RPMI8226 (cell line): ENCODE data around the gene SRGAP3.

Source experiments
- DNase-seq: peaks from one replicate; pipeline ENCODE4 v3.0.0-alpha.2; 2015

Gene SRGAP3

DNA sequence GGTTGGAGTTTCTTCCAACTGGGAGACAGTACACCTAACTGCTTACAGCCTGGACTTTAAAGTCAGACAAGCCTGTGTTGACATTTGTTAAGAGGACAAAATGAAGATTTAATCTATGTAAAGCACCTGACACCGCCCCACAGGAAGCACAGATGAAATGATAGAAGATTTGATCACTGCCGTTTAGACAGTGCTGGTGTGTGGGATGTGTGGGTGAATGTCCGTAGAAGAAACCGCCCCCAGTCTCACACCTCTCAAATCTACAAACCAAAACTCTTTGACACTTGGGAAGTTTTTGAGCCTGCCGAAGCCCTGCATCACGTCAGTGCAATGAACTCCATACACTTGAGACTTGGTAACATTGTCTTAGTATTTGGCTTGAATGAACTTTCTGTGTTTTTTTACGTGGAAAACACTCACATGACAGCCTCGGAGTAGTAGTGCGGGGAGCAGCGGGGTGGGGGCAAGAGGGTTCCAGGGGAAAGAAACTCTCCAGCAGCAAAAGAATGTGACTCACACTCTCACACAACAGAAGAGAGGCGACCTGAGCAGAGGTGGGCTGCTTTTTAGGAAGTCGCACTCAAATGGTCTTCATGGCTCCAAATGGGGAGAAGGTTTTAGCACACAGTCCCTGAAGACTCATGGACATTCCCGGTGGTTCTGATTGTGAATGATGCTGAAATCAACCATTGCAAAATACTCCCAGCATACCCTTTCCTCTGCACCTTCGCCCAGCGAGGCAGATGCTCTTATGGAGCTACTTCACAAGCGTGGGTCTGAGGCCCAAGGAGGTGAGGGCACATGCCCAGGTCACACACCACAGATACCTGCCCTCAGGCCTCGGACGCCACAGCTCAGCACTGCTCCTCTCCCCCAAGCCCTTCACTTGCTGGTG is 79.2 kb downstream of the SRGAP3 start:
- no peak for DNase-seq

DNA sequence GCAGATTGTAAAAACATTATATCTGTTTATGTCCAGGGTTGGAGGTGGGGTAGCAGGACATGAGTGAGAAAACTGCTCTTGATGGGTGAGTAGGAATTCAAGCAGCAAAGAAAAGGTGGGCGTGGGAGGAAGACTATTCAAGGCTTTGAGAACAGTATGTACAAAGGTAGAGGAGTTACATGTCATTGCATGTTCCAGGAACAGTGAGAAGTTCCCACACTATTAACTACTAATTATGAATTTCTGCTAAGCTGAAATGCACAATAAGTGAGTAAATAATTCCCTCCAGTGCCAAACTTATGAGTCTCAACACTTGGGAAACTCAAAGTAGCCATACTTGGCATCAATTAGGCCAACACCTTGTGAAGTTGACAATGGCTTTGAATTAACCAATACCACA is 80.1 kb downstream of the SRGAP3 start:
- DNase-seq, result no peak

DNA sequence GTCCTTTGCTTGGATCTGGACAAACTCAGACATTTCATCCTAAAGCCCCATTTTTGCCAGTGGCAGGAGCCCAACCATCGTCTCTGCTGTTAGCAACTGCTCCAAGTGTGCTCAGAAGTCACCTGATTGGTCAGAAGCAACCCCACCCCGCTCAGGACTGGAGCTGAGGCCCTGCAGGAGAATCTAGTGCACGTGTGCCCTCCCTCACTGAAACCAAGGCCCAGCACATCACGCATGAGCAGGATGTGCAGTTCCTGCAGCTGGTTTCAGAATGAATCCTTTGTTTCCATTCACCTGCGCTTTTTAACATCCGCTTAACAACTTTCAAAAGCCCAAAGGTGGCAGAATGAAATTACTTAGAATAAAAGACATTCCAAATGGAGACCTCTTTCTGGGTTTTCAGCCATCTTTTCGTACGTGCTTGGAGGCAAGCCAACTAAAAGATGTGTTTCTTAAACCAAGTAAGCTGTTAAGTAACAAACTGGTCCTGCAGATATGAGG is 81.2 kb downstream of the SRGAP3 start:
- DNase-seq, result peak; percentile 67

DNA sequence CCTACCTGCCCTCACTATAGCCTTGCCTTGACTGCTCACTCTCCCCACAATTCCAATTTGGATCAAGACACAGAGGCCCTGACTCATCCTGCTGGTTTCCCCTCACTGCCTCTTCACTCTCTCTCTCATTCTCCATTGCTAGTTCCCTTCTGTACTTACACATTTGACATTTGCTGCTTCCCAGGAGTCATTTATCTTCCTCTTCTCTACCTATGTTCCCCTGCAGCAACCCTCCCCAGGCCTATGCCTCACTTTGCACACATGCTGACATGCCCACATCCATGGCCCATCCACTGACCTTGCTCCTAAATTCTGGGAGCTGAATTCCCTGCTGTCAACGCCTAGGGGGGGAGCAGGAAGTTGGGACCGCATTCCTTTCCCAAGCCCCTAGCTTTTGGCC is 82.2 kb downstream of the SRGAP3 start:
- no peak for DNase-seq

DNA sequence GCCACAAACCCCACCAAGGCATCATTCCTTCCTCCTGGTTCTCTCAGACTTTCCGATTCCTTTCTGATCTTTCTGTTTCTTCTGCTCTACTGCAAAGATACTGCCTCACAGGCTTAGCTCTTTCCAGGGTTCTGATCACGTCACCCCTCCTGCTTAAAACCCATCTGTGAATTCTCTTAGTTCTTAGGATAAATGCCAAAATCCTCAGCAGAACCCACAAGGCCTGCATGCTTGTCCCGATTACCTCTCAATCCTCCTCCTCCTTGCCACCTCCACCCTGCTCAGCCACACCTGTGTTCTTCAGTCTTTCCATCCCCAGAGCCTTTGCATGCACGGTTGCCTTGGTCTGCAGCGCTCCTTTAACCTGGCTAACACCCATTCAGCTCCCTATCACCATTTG is 84.0 kb downstream of the SRGAP3 start:
- no peak for DNase-seq

DNA sequence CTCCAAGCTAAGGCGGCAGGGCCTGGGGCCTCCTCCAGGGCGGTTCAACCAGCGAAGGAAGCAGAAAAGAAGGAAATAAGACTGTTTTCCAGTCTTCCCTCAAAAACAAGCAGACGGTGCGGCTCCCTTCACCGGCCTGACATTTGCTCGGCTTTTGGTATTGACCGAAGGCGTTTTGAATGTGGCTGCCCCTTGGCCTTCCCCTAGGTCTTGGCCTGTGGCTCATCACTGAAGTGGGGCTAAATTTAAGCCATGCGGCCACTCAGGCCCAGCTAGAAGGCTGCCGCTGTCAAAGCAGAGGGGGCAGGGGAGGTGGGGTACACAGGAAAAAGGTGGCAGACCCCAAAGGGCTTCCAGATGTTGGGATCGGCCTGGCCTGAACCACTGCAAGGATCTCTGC is 86.2 kb downstream of the SRGAP3 start:
- DNase-seq, result no peak

DNA sequence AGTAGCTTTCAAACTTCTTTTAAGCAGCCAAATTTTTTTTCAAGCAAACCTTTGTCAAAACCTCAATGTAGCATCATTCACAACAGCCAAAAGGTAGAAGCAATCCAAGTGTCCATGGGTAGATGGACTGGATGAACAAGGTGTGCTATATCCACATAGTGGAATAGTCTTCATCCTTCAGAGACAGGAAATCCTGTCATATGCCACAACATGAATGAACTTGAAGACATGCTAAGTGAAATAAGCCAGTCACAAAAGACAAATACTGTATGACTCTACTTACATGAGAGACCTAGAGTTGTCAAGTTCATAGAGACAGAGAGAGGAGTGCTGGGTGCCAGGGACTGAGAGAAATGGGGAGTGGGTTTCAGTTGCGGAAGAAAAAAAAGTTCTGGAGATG is 87.6 kb downstream of the SRGAP3 start:
- no peak for DNase-seq

DNA sequence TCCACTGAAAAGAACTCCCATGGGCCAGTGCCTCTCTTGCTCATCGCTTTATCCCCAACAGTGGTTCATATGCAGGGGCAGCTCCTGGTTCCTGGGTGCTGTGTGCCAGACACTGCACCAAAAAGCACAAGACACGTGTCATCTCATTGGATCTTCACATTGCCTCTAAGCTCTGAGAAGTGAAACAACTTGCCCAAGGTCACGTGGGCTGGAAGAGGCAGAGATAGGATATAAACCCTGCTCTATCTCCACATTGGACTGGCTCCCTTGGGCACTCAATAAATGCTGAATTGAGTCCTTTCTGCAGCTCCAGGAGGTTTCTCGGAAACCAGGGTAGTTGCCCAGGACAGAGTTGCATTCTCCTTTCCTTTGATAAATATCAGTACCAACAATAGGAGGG is 88.1 kb downstream of the SRGAP3 start:
- no peak for DNase-seq

DNA sequence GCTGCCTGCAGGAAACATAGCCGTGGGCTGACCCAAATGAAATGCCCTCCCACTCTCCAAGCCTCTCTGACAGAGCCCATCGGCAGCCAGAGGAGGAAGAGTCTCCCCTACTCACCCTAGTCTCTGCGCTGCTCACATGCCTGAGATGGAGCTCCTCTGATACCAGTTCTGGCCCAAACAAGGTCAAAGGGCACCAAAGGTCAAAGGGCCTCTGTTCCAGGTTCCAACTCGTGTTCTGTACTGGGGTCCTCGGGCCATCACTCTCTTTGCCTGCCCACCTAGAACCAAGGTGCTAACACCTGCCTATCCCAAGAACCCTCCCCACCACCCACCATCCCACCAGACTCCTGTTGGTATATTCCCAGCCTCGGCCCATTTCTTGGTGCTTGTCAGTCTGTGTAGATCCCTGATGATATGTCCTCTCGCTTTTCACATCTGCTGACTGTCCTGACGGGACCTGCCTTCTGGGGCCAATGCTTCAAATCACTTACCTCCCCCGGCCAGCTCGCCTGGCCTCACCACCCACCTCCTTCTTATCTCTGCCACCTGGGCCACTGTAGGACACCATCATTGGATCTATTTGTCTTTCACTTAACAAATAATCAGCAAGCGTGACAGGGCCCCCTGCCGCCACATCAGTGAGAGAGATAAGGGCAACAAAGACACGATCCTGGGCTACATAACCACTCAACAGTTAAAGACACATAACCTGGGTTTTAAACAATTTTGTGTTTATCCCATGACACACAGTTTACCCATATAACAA is 90.4 kb downstream of the SRGAP3 start:
- DNase-seq, result no peak

DNA sequence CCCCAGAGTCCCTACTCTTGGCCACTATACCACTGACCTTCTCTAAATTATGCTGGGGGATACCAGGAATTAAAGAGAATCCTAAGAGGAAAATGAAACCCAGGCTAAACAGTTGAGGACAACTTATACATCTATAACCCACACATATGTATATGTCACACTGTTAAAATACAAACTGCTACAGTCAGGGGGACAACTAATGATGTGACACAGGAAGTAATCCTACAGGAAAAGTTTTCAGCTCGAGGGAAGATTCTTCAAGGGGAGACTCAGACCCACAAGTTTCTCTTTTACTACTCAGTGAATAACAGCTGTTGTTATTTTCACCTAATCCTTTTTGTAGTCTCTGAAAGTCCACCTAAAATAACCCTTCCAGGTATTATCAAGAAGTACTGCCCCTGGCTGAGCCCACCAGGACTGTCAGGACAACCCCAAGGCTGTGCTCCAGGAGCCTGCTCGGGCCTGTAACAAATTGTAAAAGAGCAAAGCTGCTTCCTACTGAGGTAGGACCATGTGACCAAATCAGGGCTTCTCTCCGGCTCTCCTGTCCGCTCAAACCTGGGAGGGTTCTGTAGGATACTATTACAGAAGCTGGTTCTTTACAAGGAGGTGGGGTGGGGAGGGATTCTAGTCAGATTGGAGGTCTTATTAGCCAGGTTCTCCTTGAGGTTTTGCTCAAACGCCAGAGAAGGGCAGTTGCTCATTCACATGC is 91.6 kb downstream of the SRGAP3 start:
- DNase-seq, result no peak

DNA sequence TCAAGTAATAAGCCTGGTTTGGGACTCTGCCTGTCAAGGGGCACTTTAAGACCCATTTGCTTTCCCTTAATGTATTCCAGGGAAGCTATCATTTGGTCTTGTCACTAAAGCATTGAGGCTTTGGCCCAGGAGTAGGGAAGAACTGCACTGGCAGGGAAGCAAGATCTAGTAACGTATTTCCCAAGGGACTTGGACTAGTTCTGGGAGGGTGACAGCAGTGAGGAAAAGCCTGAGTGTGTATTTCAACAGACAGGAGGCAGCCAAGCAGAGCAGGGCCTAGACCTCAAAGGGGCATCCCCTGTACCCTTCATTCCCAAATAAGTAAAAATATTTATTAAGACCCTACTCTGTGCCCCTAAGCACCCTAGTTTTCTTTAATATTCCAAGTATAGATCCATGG is 92.8 kb downstream of the SRGAP3 start:
- DNase-seq, result no peak

DNA sequence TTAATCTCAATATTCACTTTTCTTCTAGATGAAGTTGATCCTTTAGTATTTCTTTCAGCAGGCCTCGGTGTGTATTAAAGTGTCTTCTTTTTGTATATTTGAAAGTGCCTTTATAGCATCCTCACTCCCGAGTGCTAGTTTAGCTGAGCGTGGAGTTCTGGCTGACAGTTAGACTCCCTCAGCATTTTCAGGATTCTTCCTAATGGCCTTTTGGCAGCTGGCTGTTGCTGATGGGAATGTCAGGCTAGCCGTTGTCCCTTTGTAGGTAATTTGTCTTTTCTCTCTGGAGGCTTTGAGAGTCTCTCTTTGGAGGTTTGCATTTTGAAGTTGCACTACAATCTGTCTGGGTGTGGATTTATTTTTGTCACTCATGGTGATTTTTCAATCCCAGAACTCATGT is 94.4 kb downstream of the SRGAP3 start:
- DNase-seq, result no peak

DNA sequence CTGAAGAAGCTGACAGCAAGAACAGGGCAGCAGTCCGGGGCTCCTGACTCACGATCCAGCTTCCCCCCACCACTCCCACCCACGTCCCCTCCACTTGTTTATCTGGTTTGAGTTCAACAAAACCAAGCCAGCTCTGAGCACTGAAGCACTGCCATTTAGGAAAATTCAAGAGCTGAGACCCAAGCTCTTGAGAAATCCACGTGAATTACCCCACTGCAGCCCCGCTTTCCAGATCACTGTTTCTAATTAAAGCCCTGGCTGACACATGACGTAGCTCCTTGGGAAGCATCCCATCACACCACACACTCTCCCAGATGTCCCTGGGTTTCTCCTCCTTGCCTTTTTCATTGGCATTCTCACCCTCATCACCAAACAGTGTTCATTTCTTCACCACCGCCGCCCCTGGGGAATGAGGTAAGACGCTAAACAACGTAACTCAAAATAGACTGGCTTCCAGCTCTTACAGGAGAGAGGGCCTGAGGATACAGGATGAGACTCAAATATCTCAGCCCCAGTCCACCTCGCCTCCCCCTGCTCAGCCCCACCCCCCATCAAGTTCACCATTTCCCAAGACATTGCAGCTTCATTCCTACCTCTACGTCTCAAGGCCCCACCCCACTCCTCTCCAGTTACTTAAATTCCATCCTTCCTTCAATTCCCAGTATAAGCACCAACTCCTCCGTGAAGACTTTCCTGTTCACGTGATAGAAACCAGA is 95.4 kb downstream of the SRGAP3 start:
- no peak for DNase-seq

DNA sequence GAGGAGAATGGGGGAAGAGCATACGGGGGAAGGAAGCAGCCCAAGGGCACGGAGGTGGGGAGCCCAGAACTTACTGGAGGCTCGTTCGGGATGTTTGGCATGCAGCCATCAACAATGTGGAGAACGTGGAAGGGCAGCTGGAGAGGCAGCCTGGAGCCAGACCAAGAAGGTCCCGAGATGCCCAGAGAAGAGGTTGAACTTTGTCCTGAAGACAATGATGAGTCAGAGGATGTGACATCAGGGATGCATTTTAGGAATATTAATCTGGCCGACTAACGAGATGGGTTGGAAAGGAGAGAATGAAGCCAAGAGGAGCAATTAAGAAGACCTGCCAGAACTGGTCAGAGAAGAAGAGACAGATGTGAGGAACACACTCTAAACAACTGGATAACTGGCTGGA is 98.2 kb downstream of the SRGAP3 start:
- no peak for DNase-seq

DNA sequence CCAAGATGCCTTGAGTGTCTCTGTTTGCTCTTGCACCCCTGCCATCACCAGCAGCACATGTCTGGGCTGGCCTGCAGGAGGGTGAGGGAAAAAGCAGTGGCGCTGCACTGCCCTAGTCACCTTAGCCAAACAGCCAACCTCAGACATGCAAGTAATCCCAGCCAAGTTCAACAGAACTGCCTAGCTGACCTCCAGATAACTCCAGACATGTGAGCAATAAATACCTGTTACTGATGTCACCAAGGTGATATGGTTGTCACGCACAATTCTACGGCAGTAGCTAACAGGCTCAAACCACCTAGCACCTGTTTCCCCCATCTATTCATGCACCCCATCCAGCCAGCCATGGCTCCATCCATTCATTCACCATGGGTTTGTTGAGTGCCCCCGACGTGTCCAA is 99.9 kb downstream of the SRGAP3 start:
- DNase-seq, result no peak

DNA sequence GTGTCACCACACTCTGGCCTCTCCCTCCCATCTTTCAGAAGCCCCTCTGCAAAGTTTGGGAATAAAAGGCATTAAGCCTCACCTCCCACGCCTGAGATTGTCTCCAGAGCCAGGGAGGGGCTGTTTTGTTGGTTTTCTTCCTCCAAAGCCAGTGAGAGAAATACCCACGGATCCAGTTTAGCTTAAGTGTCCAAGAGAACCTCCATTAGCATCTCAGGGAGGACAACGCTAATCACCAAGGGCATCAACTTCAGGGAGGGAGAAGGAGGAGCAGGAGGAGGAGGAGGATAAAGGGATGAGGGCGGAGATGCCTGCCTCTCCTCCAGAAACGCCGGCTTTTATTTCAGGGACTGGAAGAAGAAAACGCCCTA is 101.6 kb downstream of the SRGAP3 start:
- DNase-seq, result no peak

DNA sequence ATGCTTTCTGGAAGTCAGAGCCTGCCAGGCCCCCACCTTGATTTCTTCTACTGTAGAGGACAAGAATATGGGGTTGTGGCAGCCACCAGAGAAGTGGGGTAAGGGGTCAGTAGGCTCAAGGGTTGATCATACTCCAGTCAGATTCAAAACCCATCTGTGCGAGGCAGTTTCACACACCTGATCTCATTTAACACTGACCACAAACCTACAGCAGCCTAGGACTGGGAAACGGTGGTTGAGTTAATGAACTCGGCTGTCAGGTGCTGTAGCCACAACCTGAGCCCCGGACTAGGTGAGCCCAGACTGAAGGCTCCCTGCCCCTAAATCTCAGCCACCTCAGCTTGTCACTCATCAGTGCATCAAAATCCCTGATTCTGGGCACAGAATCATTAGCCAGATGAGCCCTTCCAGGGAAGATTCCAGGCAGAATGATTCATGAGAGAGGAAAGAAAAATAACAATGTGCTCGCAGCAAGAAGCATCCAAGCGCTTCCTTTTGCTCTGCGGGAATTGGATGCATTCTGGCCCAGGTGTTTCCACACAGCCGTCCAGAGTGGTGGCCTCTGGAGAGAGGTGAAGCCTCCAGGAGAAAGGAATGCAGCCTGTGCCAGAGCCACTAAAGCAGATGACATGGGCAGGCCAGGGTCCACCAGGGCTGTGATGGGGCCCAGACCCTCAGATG is 102.1 kb downstream of the SRGAP3 start:
- no peak for DNase-seq

DNA sequence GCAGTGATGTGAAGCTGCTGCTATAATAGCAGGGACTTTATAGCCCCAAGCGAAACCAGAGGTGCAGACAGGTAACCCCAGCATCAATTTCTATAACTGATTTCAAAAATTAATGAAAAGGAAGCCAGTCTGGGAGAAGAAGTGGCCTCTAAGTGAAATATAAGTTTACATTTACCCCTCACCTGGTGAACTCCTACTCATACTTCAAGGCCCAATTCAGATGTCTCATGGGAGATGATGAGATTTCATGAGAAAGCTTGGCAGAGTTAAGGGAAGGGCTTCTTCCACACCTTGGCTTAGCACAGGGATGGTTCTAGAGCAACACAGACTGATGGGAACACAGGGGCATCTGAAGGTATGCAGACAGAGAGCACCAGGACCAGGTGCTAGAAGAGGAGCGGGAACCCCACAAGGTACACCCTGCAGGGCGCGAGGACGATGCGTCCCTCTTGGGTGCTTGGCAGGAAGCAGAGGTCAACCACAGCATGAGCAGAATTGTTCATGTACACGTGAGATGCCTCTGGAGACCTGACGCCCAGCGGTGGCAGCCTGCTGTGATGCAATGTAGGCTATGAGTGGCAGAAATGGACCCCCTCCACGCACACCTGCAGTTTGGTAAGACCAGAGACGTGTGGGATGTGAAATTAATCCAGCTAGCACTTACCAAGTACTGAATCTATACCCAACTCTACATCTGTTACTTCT is 102.9 kb downstream of the SRGAP3 start:
- DNase-seq, result no peak

DNA sequence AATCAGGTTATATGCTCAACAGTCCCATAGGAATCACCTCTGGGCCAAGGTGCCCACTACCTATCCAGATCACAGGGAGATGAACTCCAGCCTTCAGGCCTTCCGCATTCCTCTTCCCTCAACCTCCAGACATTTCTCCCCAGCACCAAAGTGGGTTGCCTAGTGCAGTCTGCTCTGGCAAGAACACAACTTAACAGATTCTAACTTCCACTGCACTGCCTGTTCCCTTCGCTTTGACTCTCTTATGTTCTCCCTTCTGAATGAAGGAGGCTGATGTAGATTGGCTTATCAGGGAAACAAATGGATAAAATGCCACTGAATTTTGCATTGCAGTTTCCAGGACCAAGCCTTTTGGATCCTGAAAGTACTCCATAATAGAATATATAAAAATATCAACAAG is 106.3 kb downstream of the SRGAP3 start:
- DNase-seq, result no peak

DNA sequence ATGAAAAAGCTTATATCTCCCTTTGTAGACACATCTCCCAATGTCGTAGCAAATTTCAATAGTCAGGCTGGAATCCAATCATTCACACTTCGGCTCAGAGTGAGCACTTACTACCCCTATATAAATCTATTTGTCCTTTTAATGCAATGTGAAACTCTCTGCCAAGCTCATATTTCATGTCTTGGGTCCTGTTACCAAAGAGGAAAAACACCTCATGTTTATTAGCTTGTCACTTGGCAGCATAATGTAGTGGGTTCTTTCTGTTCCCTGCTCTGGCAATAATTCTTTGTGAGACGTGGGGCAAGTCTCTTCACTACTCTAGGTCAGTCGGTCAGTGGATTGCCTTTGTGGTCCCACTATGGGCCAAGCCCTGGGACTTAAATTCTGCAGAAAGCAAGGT is 107.1 kb downstream of the SRGAP3 start:
- DNase-seq, result no peak

DNA sequence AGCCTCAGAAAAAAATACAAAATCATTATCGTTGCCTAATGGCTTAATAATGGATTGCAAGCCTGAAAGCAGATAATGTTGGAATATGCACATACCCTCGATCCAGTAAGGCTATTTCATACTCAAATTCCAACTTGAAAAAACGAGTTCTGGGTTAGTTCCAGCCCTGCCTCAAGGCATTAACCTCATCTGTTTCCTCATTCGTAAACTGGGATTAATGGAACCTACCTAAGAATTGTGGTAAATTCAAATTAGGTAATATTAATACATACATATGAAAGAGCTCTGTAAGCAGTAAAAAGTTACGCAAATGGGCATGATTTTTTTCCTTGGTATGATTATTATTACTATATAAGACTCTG is 107.5 kb downstream of the SRGAP3 start:
- no peak for DNase-seq

DNA sequence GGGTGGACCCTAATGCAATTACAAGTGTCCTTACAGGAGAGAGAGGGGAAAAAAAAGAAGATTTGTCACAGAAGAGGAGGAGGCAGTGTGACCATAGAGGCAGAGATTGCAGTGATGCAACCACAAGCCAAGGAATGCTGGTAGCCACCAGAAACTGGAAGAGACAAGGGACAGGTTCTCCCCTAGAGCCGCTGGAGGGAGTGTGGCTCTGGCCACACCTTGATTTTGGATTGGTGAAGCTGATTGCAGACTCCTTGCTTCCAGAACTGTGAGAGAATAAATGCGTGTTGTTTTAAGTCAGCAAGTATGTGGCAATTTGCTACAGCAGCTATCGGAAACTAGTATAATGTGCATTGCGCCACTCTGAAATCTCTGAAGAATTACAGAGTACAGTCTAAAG is 110.1 kb downstream of the SRGAP3 start:
- no peak for DNase-seq
